ENCODE measurements around the gene P3H4.

GRCh38 chr17:41824086-41824485 lies 12.3 kb upstream of the P3H4 start:
- TF ChIP-seq CTCF (IDR thresholded peaks at IDR 0.05) = no peak
- TF ChIP-seq POLR2A (IDR thresholded peaks at IDR 0.05) = no peak
